Spinal cord (tissue), 10 donors: ENCODE results near the gene SLC12A9. TPM values are rescaled to one million over a fixed set of nuclear protein-coding genes. Genes with fewer than 3 reads are reported as not detected.
"Not testable (repeated sequence)": the region's sequence is repeated elsewhere in the genome, so short reads cannot be mapped to it uniquely, and the experiment has no call there.

Experiments used
- DNase-seq, 6 donors: peaks; one replicate each; pipeline versions ENCODE4 v3.0.0 to v3.0.0-alpha.2; 2013 to 2015; ENCODE audit warnings: low spot score in 6 of 6, low read depth in 4 of 6
- H3K27ac ChIP-seq: one replicate; pipeline ENCODE4 v1.5.1; 2013; ENCODE audit warnings: low read depth, low read length, control low read depth
- H3K27me3 ChIP-seq: one replicate; pipeline ENCODE4 v1.6.1; 2013; ENCODE audit warnings: low read length; ENCODE audit not compliant: control insufficient read depth, insufficient read depth
- H3K36me3 ChIP-seq: one replicate; pipeline ENCODE4 v1.6.1; 2013; ENCODE audit warnings: low read length; ENCODE audit not compliant: control insufficient read depth, insufficient read depth
- H3K4me1 ChIP-seq: one replicate; pipeline ENCODE4 v1.6.1; 2013; ENCODE audit warnings: low read length; ENCODE audit not compliant: control insufficient read depth, insufficient read depth
- H3K4me3 ChIP-seq: one replicate; pipeline ENCODE4 v1.5.1; 2013; ENCODE audit warnings: low read depth, low read length, control low read depth
- H3K9me3 ChIP-seq: one replicate; pipeline ENCODE4 v1.6.1; 2013; ENCODE audit warnings: low read length; ENCODE audit not compliant: control insufficient read depth, insufficient read depth
- WGBS: methylation state at CpG from one replicate; pipeline ENCODE4 v1.1.5; 2013; ENCODE audit warnings: missing lambda C conversion rate; ENCODE audit not compliant: insufficient coverage; 5-methylcytosine and 5-hydroxymethylcytosine counted together
- polyA plus RNA-seq, 2 donors: library from polyadenylated mRNA; unstranded; fragments of 120-200 nt; gene quantifications; one replicate each; pipeline ENCODE4 v1.2.1, GENCODE V29; 2013; ENCODE audit not compliant: insufficient read length in 2 of 2
- total RNA-seq, 2 donors: library from RNA; depleted of rRNA in 1 of 2; stranded (reverse); fragments of 120-200 nt in 1 of 2; fragments of >200 nt in 1 of 2; gene quantifications; one replicate each; pipeline versions ENCODE4 v1.2.3 to v1.2.4, GENCODE V29; 2013 to 2014
- donor health status: healthy.

Gene SLC12A9
- total and polyA plus RNA-seq, 4 donors = 13.8 to 48.3 (median 28.0) TPM

DNA sequence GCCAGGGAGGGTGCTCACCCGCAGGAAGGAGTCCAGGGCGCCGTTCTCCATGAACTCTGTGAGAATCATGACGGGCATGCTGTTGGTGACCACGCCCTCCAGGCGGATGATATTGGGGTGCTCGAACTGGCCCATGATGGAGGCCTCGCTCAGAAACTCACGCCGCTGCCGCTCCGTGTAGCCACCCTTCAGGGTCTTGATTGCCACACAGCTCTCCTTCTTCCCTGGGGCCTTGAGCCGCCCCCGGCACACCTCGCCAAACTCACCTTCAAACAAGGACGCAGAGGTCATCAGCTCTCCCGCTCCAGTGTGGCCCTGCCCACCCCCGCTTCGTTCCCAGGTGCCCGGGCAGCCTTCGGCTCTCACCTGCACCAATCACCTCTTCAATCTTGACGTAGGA is 39.8 kb upstream of the SLC12A9 start:
- Histone ChIP-seq H3K9me3 (no peaks in the 10 kb centered on the region), H3K36me3 (peaks cover 52% of the 10 kb centered on the region), H3K4me1 (no peaks in the 10 kb centered on the region), H3K4me3 (no peak overlapping the region), H3K27ac (no peak overlapping the region), H3K27me3 (no peaks in the 10 kb centered on the region)
- no peak for DNase-seq
- 94% methylated on average over 22 of the region's 22 CpGs for WGBS

GRCh38 chr7:100816515-100816914 is 36.0 kb upstream of the SLC12A9 start:
- not testable (repeated sequence) for H3K4me3 ChIP-seq, H3K9me3 ChIP-seq, H3K27me3 ChIP-seq, DNase-seq, H3K27ac ChIP-seq, H3K4me1 ChIP-seq
- 90% methylated on average over 15 of the region's 16 CpGs for WGBS
- H3K36me3 ChIP-seq = peaks cover 61% of the 10 kb centered on the region

- no peak overlapping the region for H3K4me3 ChIP-seq
- H3K27me3 ChIP-seq = no peaks in the 10 kb centered on the region
- 99% methylated on average over 18 of the region's 19 CpGs for WGBS
- peaks cover 62% of the 10 kb centered on the region for H3K36me3 ChIP-seq
- H3K9me3 ChIP-seq = no peaks in the 10 kb centered on the region
- DNase-seq = no peak
- H3K4me1 ChIP-seq = no peaks in the 10 kb centered on the region
- H3K27ac ChIP-seq = no peak overlapping the region
Measured at GRCh38 chr7:100817097-100817496, 35.4 kb upstream of the SLC12A9 start.

DNA sequence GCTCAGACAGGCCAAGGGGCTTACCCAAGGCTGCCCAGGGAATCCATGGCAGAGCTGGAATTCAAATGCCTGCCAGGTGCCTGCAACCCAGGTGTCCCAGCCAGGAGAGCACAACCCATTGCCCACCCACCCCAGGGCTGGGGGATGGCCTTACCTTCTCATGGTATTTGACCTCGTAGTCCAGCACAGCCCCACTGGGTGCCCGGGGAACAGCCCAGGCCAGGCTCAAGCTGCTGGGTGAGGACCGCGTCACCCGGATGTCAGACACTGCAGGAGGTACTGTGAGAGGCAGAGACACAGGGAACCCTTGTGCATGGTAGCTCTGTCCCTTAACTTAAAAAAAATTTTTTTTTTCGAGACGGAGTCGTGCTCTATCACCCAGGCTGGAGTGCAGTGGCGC is 34.1 kb upstream of the SLC12A9 start:
- WGBS = 97% methylated on average over 9 of the region's 9 CpGs
- no peak overlapping the region for H3K27ac ChIP-seq
- H3K27me3 ChIP-seq = no peaks in the 10 kb centered on the region
- no peak for DNase-seq
- H3K4me3 ChIP-seq = no peak overlapping the region
- H3K36me3 ChIP-seq = peaks cover 64% of the 10 kb centered on the region
- no peaks in the 10 kb centered on the region for H3K4me1 ChIP-seq
- H3K9me3 ChIP-seq = no peaks in the 10 kb centered on the region

GRCh38 chr7:100818825-100819224 is 33.7 kb upstream of the SLC12A9 start:
- no peaks in the 10 kb centered on the region for H3K4me1 ChIP-seq
- 86% methylated on average over 6 of the region's 6 CpGs for WGBS
- DNase-seq = no peak
- H3K27ac ChIP-seq = no peak overlapping the region
- H3K36me3 ChIP-seq = peaks cover 67% of the 10 kb centered on the region
- H3K27me3 ChIP-seq = no peaks in the 10 kb centered on the region
- H3K9me3 ChIP-seq = no peaks in the 10 kb centered on the region
- no peak overlapping the region for H3K4me3 ChIP-seq

DNA sequence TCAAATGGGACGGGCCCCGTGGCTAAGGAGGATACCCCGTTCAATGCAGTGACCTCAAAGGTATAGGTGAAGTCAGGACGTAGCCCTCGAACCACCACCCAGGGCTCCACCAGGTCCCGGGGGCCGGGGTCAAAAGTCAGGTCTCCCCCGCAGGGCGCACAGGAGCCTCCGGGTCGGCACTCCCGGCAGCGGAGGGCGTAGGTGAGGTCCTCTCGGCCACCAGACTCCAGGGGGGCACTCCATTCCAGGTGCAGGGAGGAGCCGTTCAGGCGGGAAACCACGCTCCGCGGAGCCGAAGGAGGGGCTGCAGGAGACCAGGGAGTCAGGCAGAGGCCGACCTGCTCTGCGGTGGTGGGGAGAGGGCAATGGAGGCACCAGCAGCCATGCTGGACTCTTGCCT is 32.9 kb upstream of the SLC12A9 start:
- WGBS = 92% methylated on average over 23 of the region's 23 CpGs
- Histone ChIP-seq H3K27ac (no peak overlapping the region), H3K36me3 (peaks cover 67% of the 10 kb centered on the region)

DNA sequence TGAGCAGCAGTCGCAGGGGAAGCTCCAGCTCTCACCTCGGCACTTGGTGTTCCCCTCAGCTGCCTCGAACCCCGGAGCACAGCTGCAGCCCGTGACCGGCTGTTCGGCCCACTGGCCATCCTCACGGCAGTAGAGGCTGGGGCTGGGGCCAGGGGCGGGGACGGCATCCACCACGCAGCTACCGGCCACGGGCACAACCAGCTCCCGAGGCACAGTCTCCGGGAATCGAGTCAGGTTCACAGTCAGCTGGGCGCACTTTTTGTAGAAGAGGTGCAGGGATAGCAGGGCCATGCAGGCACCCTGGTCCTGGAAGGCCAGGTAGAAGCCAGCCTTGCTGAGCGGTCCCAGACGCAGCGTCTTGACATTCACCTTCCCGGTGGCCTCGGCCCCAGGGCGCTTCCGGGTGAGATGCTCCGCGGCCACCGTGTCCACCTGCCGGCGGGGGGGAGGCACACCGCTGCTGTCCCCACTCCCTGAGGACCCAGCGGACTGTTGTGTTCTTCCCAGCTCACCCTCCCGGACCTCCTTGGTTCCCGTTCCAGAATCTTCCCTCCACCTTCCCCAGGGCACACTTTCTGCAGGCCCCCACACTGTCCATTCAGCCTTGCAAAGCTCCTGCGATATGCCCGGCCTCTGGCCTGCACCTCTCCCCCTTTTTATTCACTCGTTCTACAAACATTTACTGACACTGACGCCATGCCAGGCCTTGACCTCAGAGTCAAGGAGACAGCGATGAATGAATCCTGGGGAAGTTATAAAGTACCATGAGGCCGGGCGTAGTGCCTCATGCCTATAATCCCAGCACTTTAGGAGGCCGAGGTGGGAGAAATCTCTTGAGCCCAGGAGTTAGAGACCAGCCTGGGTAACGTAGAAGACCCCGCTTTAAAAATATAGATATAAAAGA is 30.0 kb upstream of the SLC12A9 start:
- Histone ChIP-seq H3K27me3 (peaks cover 9% of the 10 kb centered on the region), H3K27ac (no peak overlapping the region), H3K4me1 (peaks cover 24% of the 10 kb centered on the region), H3K4me3 (no peak overlapping the region), H3K9me3 (no peaks in the 10 kb centered on the region), H3K36me3 (peaks cover 45% of the 10 kb centered on the region)
- 93% methylated on average over 36 of the region's 43 CpGs for WGBS
- no peak for DNase-seq

More for the DNA sequence above, 32.9 kb upstream of the SLC12A9 start:
- no peak for DNase-seq
- Histone ChIP-seq H3K4me1 (peaks cover under 1% of the 10 kb centered on the region), H3K4me3 (no peak overlapping the region), H3K27me3 (no peaks in the 10 kb centered on the region), H3K9me3 (no peaks in the 10 kb centered on the region)

GRCh38 chr7:100823140-100823525 is 29.4 kb upstream of the SLC12A9 start:
- DNase-seq = no peak
- Histone ChIP-seq H3K27ac (no peak overlapping the region), H3K9me3 (no peaks in the 10 kb centered on the region), H3K27me3 (peaks cover 15% of the 10 kb centered on the region), H3K4me3 (no peak overlapping the region), H3K4me1 (peaks cover 31% of the 10 kb centered on the region), H3K36me3 (peaks cover 42% of the 10 kb centered on the region)
- 83% methylated on average over 4 of the region's 7 CpGs for WGBS

GRCh38 chr7:100823534-100823933 is 29.0 kb upstream of the SLC12A9 start:
- no peak overlapping the region for H3K4me3 ChIP-seq
- H3K9me3 ChIP-seq = no peaks in the 10 kb centered on the region
- H3K27me3 ChIP-seq = peaks cover 19% of the 10 kb centered on the region
- peaks cover 35% of the 10 kb centered on the region for H3K4me1 ChIP-seq
- no peak for DNase-seq
- no peak overlapping the region for H3K27ac ChIP-seq
- WGBS = 94% methylated on average over 31 of the region's 31 CpGs
- peaks cover 38% of the 10 kb centered on the region for H3K36me3 ChIP-seq
